B cell (primary cell): Measurements from ENCODE around the gene ODC1. TPM values are rescaled to one million over a fixed set of nuclear protein-coding genes. Genes with fewer than 3 reads are reported as not detected.

ENCODE experiments used
- ATAC-seq: fragments of 200-7000 bp; cut with Tn5 transposase; one replicate; pipeline ENCODE4 v1.10.0; 2021; ENCODE audit warnings: low read depth, mild to moderate bottlenecking, moderate number of reproducible peaks, moderate library complexity
- CTCF ChIA-PET: fragments of 350-600 bp; sonication (Branson Sonifier 250); formaldehyde crosslinking; loops from one replicate; lab custom pipeline; 2021; ENCODE audit warnings: antibody characterized with exemption, inconsistent platforms; lab: Charles Lee
- POLR2A ChIA-PET: fragments of 350-600 bp; sonication (Branson Sonifier 250); formaldehyde crosslinking; loops from one replicate; lab custom pipeline; 2021; ENCODE audit warnings: antibody characterized with exemption; lab: Charles Lee
- DNase-seq: peaks from one replicate; pipeline ENCODE4 v3.0.0; 2013
- H2AFZ ChIP-seq: 2 replicates; pipeline ENCODE4 v1.6.1; 2012; ENCODE audit warnings: mild to moderate bottlenecking, low read depth, low read length; ENCODE audit not compliant: insufficient read depth, poor library complexity, severe bottlenecking
- H3K27ac ChIP-seq, 2 donors: 1 replicate in 1 of 2; 2 replicates in 1 of 2; pipeline ENCODE4 v1.5.1; 2012 to 2013; ENCODE audit warnings: low read length in 2 of 2, mild to moderate bottlenecking in 2 of 2, moderate library complexity in 1 of 2
- H3K27me3 ChIP-seq, 4 experiments: fragments of 200-600 bp in 1 of 4; sonication (generic) in 1 of 4; replicated peaks in 1 of 4; 1 replicate in 2 of 4; 2 replicates in 2 of 4; pipeline versions ENCODE4 v1.6.1 to v1.7.0; 2013 to 2016; ENCODE audit warnings: low read length in 3 of 4, mild to moderate bottlenecking in 2 of 4, mixed read lengths in 1 of 4, moderate library complexity in 1 of 4; ENCODE audit not compliant: insufficient read depth in 4 of 4, control insufficient read depth in 3 of 4; ENCODE audit errors: control extremely low read depth in 1 of 4
- H3K36me3 ChIP-seq, 2 experiments: replicated peaks in 1 of 2; 1 replicate in 1 of 2; 2 replicates in 1 of 2; pipeline versions ENCODE4 v1.6.1 to v1.7.1; 2013; ENCODE audit warnings: low read length in 1 of 2; ENCODE audit not compliant: insufficient read depth in 2 of 2, control insufficient read depth in 1 of 2; ENCODE audit errors: control extremely low read depth in 1 of 2, extremely low read depth in 1 of 2
- H3K4me1 ChIP-seq, 2 donors: fragments of 200-600 bp in 1 of 2; sonication (generic) in 1 of 2; 1 replicate in 1 of 2; 2 replicates in 1 of 2; pipeline versions ENCODE4 v1.5.1 to v1.6.1; 2013 to 2017; ENCODE audit warnings: low read length in 2 of 2; ENCODE audit not compliant: control insufficient read depth in 2 of 2, insufficient read depth in 2 of 2
- H3K4me2 ChIP-seq: replicated peaks from 2 replicates; pipeline ENCODE3; 2012; ENCODE audit warnings: mild to moderate bottlenecking, low read depth, low read length; ENCODE audit not compliant: poor library complexity, severe bottlenecking
- H3K4me3 ChIP-seq, 5 experiments: fragments of 200-600 bp in 1 of 5; sonication (generic) in 1 of 5; 1 replicate in 3 of 5; 2 replicates in 2 of 5; pipeline versions ENCODE4 v1.5.1 to v1.7.0; 2011 to 2016; ENCODE audit warnings: low read length in 4 of 5, mild to moderate bottlenecking in 4 of 5, low read depth in 2 of 5, control low read depth in 1 of 5, moderate library complexity in 1 of 5; ENCODE audit not compliant: insufficient read depth in 1 of 5; ENCODE audit errors: control extremely low read depth in 1 of 5, extremely low read depth in 1 of 5
- H3K79me2 ChIP-seq: fragments of 200-600 bp; sonication (generic); one replicate; pipeline ENCODE4 v1.6.0; 2016; ENCODE audit warnings: low read length; ENCODE audit not compliant: control insufficient read depth, insufficient read depth
- H3K9ac ChIP-seq: fragments of 200-600 bp; sonication (generic); 2 replicates; pipeline ENCODE4 v1.6.1; 2017; ENCODE audit warnings: mild to moderate bottlenecking, low read length, moderate library complexity
- H3K9me3 ChIP-seq, 3 donors: one replicate each; pipeline versions ENCODE4 v1.6.1 to v1.7.1; 2013; ENCODE audit warnings: low read length in 2 of 3; ENCODE audit not compliant: control insufficient read depth in 2 of 3, insufficient read depth in 1 of 3; ENCODE audit errors: control extremely low read depth in 1 of 3
- H4K20me1 ChIP-seq: 2 replicates; pipeline ENCODE4 v1.6.0; 2012; ENCODE audit warnings: mild to moderate bottlenecking, low read length; ENCODE audit not compliant: insufficient read depth, control insufficient read depth, poor library complexity, severe bottlenecking
- H3K27ac Mint-ChIP-seq: one replicate; pipeline ENCODE4 v1.8.0; 2021; ENCODE audit warnings: mixed read lengths
- H3K27me3 Mint-ChIP-seq: one replicate; pipeline ENCODE4 v1.8.0; 2021; ENCODE audit warnings: mixed read lengths
- H3K4me1 Mint-ChIP-seq: one replicate; pipeline ENCODE4 v1.8.0; 2021; ENCODE audit warnings: mixed read lengths
- H3K4me3 Mint-ChIP-seq: one replicate; pipeline ENCODE4 v1.8.0; 2021; ENCODE audit warnings: mixed read lengths
- H3K9me3 Mint-ChIP-seq: one replicate; pipeline ENCODE4 v1.8.0; 2022; ENCODE audit warnings: mixed read lengths; ENCODE audit not compliant: insufficient read depth
- EZH2 ChIP-seq: IDR thresholded peaks from 2 replicates; pipeline ENCODE4 v1.6.1; 2012; ENCODE audit warnings: borderline replicate concordance, low read depth, mild to moderate bottlenecking, moderate library complexity, low read length; ENCODE audit not compliant: insufficient read depth, poor library complexity, severe bottlenecking
- WGBS: methylation state at CpG from one replicate; pipeline ENCODE4 v1.1.5; 2013; ENCODE audit warnings: missing lambda C conversion rate; ENCODE audit not compliant: insufficient coverage; 5-methylcytosine and 5-hydroxymethylcytosine counted together
- intact Hi-C: fragments of 100-400 bp; cut with micrococcal nuclease; formaldehyde crosslinking; loops from one replicate; pipeline ENCODE4 v1.10.0; 2022
- polyA plus RNA-seq: library from polyadenylated mRNA; depleted of rRNA; stranded (reverse); fragments of >200 nt; gene quantifications from 2 replicates; pipeline ENCODE4 v1.2.3, GENCODE V29; 2012
- total RNA-seq, 2 donors: library from RNA; stranded (reverse); fragments of 120-200 nt in 1 of 2; gene quantifications; 1 replicate in 1 of 2; 2 replicates in 1 of 2; pipeline versions ENCODE4 v1.2.3 to v1.2.4, GENCODE V29; 2013 to 2022
- TF ChIP-seq, protein P1 (sequence below): fragments of 200-600 bp; IDR thresholded peaks from one replicate; pipeline ENCODE4 v1.8.0; 2022; ENCODE audit warnings: antibody characterized with exemption, mild to moderate bottlenecking

Gene ODC1
- total and polyA plus RNA-seq, 2 donors (not counting 1 experiment from before 2014, with no cell fraction given), result 88.7 to 171 TPM

DNA sequence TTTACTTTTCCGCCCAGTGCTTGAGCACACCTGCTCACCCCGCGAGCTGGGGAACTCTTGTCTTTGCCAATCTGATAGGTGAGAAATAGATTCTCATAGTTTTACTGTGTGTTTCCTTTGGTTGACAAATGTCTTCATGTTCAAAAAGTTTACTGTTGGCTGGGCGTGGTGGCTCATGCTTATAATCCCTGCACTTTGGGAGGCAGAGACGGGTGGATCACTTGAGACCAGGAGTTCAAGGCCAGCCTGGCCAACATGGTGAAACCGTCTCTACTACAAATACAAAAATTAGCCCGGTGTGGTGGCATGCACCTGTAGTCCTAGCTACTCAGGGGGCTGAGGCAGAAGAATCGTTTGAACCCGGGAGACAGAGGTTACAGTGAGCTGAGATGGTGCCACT lies 10.3 kb downstream of the ODC1 start:
- Mint-ChIP-seq H3K9me3 (no peaks in the 10 kb centered on the region), H3K4me1 (peaks cover 14% of the 10 kb centered on the region), H3K27me3 (no peaks in the 10 kb centered on the region), H3K27ac (no peak overlapping the region), H3K4me3 (no peak overlapping the region)
- Histone ChIP-seq H3K27ac (no peak overlapping the region), H3K79me2 (peaks cover 16% of the 10 kb centered on the region), H3K4me1 (peaks cover 0 to 9% of the 10 kb centered on the region in 2 donors), H3K4me3 (no peak overlapping the region), H3K9ac (no peak overlapping the region), H3K4me2 (no peak overlapping the region), H3K27me3 (no peaks in the 10 kb centered on the region), H4K20me1 (peaks cover 35% of the 10 kb centered on the region), H2AFZ (no peak overlapping the region), H3K36me3 (peaks cover 5 to 45% of the 10 kb centered on the region in 2 experiments), H3K9me3 (no peaks in the 10 kb centered on the region)
- 92% methylated on average over 2 of the region's 9 CpGs for WGBS
- TF ChIP-seq EZH2, result no peak
- TF ChIP-seq, protein P1, sequence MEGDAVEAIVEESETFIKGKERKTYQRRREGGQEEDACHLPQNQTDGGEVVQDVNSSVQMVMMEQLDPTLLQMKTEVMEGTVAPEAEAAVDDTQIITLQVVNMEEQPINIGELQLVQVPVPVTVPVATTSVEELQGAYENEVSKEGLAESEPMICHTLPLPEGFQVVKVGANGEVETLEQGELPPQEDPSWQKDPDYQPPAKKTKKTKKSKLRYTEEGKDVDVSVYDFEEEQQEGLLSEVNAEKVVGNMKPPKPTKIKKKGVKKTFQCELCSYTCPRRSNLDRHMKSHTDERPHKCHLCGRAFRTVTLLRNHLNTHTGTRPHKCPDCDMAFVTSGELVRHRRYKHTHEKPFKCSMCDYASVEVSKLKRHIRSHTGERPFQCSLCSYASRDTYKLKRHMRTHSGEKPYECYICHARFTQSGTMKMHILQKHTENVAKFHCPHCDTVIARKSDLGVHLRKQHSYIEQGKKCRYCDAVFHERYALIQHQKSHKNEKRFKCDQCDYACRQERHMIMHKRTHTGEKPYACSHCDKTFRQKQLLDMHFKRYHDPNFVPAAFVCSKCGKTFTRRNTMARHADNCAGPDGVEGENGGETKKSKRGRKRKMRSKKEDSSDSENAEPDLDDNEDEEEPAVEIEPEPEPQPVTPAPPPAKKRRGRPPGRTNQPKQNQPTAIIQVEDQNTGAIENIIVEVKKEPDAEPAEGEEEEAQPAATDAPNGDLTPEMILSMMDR, result no peak
- DNase-seq (no peak), ATAC-seq (no peak)
- intact Hi-C loops, result no loop called here
- CTCF ChIA-PET, result interaction anchor here (1.1 to 11.0 kb wide), 6 partner anchors 8 to 364 kb away, joined by 4 to 220 read pairs (median 70); partner anchors contain the start of gene CYS1
- POLR2A ChIA-PET, result no interaction called here

DNA sequence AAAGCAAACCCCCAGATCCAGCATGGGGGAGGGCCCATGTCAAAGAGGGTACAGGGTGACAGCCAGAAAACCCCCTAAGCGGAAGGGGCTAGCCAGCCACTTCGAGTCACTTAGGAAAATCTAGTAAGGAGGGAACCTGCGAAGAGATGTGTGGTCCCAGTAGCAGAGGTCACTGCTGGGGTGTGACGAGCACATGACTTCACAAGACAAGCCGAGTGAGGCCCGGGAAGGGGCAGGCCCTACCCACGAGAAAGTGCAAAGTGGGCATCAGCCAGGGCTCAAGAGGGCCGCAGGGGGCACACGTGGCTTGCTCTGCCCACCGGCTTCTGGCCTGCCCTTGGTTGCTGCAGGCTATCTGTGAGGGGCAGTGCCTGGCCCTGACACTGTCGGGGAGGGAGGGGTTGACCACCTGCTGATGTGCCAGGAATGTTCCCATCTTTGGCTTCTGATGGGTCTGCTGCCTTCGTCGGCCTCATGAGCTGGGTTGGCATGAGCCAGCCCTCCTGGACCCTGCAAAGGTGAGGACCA lies 11.5 kb downstream of the ODC1 start:
- ATAC-seq (no peak), DNase-seq (no peak)
- Histone ChIP-seq H3K9me3 (no peaks in the 10 kb centered on the region), H3K9ac (no peak overlapping the region), H4K20me1 (peaks cover 25% of the 10 kb centered on the region), H3K4me1 (peaks cover 9 to 18% of the 10 kb centered on the region in 2 donors), H3K36me3 (peaks cover 2 to 34% of the 10 kb centered on the region in 2 experiments), H3K27ac (no peak overlapping the region), H3K79me2 (peaks cover 4% of the 10 kb centered on the region), H3K27me3 (no peaks in the 10 kb centered on the region), H2AFZ (no peak overlapping the region), H3K4me3 (no peak overlapping the region), H3K4me2 (no peak overlapping the region)
- Mint-ChIP-seq H3K27ac (no peak overlapping the region), H3K27me3 (no peaks in the 10 kb centered on the region), H3K4me3 (no peak overlapping the region), H3K4me1 (peaks cover 18% of the 10 kb centered on the region), H3K9me3 (no peaks in the 10 kb centered on the region)
- TF ChIP-seq, protein P1, result no peak
- no peak for TF ChIP-seq EZH2
- CTCF ChIA-PET, result interaction anchor here (1.1 to 11.0 kb wide), 9 partner anchors 9 to 363 kb away, joined by 4 to 220 read pairs (median 33); partner anchors contain the start of genes CYS1, HPCAL1 and RRM2
- 94% methylated on average over 13 of the region's 13 CpGs for WGBS
- intact Hi-C loops, result no loop called here
- POLR2A ChIA-PET, result interaction anchor here (1.0 kb wide), 1 partner anchor 355 kb away, joined by 3 read pairs; no protein-coding TSS in a partner anchor
